Activated CD4-positive, CD25-positive, alpha-beta regulatory T cell treated with anti-CD3 and anti-CD28 coated beads, Interleukin-2, amount 50 U/mL, for 16 hours (primary cell): ENCODE measurements around the gene TFAP2D.
A peak's percentile ranks its signal among the peaks of the same experiment; 100 is the strongest.

ENCODE experiments used
- DNase-seq: peaks from one replicate; pipeline ENCODE4 v3.0.0-alpha.2; 2020; ENCODE audit warnings: low read depth, low spot score

The TFAP2D gene

GRCh38 chr6:50720623-50721022, 7.3 kb downstream of the TFAP2D start:
- DNase-seq, result no peak

DNA sequence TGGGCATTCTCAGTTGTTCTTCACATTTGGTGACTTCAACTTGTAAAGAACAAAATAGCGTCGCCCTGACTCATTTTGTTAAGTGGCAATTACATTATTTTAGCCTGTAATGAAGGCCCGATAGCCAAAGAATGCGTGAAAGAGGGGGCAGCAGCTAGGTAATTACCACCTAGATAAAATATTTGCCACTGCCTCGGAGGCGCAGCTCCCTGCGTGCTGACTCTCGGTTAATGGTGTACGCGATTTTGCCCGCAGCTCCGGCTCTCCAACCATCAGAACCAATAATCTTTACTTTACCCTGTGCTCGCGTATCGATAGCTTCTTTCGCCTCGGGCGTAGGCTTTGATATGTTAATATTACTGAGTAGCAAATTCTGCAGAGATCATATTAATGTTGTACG, 8.7 kb downstream of the TFAP2D start:
- no peak for DNase-seq

DNA sequence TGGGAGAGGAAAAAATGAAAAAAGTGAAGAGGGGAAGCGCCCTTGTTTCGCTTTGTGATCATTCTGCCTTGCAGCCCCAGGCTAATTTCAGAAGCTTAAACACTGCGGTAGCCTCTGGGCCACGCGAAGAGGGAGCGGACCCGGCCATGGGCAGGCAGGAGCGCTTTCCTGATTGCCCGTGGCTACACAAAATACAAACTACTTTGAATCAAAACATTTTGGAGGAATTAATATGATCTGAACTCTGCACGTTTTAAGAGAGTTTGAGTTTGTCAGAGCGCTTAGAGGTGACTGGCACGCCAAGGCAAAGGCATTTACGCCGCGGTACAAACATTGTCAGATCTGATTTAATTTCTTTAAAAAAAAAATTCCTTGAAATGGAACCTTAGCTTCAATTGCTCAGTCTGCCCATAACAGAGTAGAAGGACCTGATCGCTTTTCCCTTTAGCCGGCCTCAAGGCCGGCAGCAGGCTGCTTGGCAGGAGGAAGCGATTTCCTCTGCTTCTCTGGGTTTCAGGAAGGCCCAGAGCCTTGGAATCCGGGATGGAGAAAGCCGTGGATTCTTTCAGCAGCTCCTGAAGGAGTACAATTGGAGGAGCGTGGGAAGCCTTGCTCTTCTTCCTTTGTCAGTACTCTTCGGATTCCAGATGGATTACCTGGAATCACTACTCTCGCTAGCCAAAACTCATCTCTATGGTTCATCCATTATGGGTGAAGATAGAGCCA, 9.7 kb downstream of the TFAP2D start:
- DNase-seq, result no peak

DNA sequence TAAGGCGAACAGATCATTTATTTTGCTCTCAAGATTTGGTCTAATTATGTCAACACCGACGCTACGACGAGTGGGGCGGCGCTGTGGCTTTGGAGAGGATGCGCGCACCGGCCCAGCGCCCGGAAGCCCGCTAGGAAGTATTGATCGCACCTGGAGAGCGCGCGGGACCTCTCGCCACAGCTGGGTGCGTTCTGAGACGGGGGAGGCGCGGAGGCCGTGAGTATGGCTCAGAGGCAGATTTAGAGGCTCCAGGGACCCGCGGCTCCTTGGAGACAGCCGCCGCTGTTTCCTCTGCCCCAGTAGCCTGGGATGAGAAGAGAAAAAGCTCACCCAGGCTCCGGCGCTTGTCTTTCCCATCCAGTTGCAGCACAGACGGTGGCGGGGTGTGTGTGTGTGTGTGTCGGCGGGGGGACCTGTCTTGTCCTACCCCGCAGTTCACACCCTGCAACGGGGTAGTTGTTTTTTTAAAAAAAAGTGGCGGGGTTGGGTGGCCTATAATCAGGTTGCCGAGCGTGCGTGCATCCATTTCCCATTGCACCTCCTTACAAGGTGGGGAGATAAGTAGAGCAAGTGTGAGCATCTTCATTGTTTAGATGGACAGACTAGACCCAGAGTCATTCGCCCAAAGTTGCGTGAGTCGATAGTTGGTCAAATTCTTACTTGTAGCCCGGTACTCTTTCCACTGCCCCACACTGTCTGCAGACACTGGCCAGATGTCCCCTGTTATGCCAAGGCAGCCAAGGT, 11.2 kb downstream of the TFAP2D start:
- no peak for DNase-seq

- DNase-seq, result no peak
Measured at GRCh38 chr6:50734488-50734887, 21.2 kb downstream of the TFAP2D start.

DNA sequence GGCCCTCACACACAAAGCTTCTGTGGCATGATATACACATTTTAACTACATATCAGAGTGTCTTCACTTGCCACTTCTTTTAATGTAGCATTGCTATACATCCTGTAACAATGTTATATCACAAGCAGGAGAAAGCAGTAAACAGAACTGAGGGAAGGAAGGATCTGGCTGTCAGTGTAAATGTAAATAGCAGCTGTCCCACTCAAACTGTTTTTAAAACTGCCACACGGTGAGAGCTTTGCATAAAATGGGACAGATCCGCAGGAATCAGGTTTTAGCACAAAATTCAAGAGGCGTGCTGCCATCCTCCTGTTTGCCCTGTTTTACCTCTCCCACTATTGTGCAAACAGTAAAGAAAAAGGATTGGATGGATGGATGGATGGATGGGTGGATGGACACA, 28.8 kb downstream of the TFAP2D start:
- DNase-seq, result no peak

- DNase-seq, result no peak
Measured at GRCh38 chr6:50744976-50745375, 31.6 kb downstream of the TFAP2D start.

GRCh38 chr6:50762798-50763197, 49.5 kb downstream of the TFAP2D start:
- DNase-seq, result no peak

- no peak for DNase-seq
Measured at GRCh38 chr6:50778696-50779095, 65.4 kb downstream of the TFAP2D start.

DNA sequence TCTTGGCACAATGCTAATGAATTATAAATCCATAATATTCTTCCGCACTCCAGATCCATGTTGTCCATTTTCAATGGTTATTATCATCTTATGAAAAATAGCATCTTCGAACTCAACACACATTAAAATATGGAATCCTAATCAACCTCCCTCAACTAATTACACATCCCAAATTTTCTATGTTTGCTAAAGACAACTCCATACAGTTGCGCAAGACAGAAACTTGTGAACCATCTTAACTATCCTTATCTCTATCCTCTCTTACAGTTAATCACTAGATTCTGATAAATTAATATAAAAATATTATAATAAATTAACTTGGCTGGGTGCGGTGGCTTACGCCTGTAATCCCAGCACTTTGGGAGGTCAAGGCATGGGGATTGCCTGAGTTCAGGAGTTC, 67.1 kb downstream of the TFAP2D start:
- no peak for DNase-seq

DNA sequence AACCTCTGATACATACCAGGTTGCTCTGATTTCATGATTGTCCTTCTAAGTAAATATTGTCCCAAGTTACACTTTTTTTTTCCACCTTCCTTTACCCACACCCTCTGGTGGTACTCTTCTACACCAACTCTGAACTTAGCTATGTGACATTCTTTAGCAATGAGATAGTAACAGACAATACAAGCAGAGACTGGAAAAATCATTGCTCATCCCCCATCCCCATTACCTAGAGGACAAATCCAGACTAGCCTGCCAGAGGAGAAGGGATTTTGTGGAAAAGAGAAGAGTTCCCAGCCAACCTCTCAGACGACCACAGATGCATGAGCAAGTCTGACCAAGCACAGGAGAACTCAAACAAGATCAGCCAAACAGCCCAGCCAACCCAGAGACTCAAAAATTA, 72.6 kb downstream of the TFAP2D start:
- DNase-seq, result no peak

DNA sequence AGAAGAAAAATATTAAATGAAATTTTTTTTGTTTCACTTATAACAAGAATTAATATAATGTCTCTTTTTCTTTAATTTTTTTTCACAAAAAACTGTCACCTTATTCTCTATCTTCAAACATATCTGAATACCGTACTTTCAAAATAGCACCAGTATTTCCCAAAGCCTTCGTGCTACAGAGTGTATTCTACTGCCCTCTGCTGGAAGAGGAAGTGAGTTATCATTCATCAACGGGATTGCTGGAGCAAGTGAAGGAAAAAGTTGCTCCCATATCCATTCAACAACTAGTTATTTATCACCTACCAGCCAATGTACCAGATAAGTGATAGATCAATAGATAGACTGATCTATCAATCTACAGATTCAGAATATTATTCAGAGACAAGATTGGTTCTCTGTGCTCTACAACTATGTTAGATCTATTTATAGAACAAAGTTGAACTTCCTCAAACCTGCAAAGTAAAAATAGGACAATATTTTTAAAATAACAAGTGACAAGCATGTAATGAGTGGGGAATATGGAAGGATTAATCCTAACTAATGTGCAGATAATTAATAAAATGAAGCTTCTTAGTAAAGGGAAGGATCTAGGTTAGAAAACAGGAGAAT, 78.7 kb downstream of the TFAP2D start:
- no peak for DNase-seq

GRCh38 chr6:50792771-50793170, 79.4 kb downstream of the TFAP2D start:
- no peak for DNase-seq

DNA sequence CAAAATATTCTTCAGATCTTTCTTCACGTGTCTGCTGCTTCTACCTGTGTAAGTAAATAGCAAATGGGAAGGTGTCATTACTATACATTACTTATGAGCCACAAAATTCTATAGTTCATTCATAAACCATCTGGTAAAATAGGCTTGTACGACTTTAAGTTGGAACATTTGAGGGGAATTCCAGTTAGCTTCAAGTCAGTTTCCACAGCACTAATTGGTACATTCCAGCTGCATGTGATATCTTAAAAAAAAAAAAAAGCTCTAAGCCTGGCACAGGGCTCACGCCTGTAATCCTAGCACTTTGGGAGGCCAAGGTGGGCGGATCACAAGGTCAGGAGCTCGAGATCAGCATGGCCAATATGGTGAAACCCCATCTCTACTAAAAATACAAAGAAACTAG, 82.2 kb downstream of the TFAP2D start:
- no peak for DNase-seq

GRCh38 chr6:50804283-50804682, 91.0 kb downstream of the TFAP2D start:
- DNase-seq, result no peak

- DNase-seq, result no peak
Measured at GRCh38 chr6:50807035-50807434, 93.7 kb downstream of the TFAP2D start.

GRCh38 chr6:50815436-50816114, 102.2 kb downstream of the TFAP2D start:
- no peak for DNase-seq

GRCh38 chr6:50816115-50816675, 102.9 kb downstream of the TFAP2D start:
- DNase-seq, result peak; percentile 11

- no peak for DNase-seq
Measured at GRCh38 chr6:50816947-50817645, 103.8 kb downstream of the TFAP2D start.

- DNase-seq, result no peak
Measured at GRCh38 chr6:50817646-50817950, 104.3 kb downstream of the TFAP2D start.

- no peak for DNase-seq
Measured at GRCh38 chr6:50818020-50818419, 104.7 kb downstream of the TFAP2D start.

GRCh38 chr6:50818673-50819072, 105.3 kb downstream of the TFAP2D start, which contains the start of gene TFAP2B:
TFAP2B (plus strand) TSS chr6:50818871; CDS start chr6:50818892, 21 bp downstream.
- DNase-seq, result no peak
